GM11168 (cell line): ENCODE measurements around the gene MCU.
"Not testable (repeated sequence)": the region's sequence is repeated elsewhere in the genome, so short reads cannot be mapped to it uniquely, and the experiment has no call there.

Experiments
- in situ Hi-C: fragments of 300-500 bp; cut with MboI; formaldehyde crosslinking; loops from one replicate; pipeline ENCODE4 v1.12.0; 2022; ENCODE audit warnings: low sequenced_read_pairs; ENCODE audit not compliant: unreplicated experiment

The MCU gene

GRCh38 chr10:72881291-72881690, 189.3 kb downstream of the MCU start:
- in situ Hi-C loops = no loop called here

- in situ Hi-C loops = no loop called here
Measured at GRCh38 chr10:72883861-72884260, 191.9 kb downstream of the MCU start.

GRCh38 chr10:72885953-72886352, 194.0 kb downstream of the MCU start:
- in situ Hi-C loops = no loop called here

GRCh38 chr10:72886621-72887020, 194.7 kb downstream of the MCU start:
- in situ Hi-C loops = no loop called here

GRCh38 chr10:72887043-72887442, 195.1 kb downstream of the MCU start:
- in situ Hi-C loops = no loop called here

- in situ Hi-C loops = no loop called here
Measured at GRCh38 chr10:72888151-72888638, 196.3 kb downstream of the MCU start.

- in situ Hi-C loops = no loop called here
Measured at GRCh38 chr10:72889391-72889831, 197.5 kb downstream of the MCU start.

- in situ Hi-C loops = no loop called here
Measured at GRCh38 chr10:72890086-72890485, 198.1 kb downstream of the MCU start.

GRCh38 chr10:72893136-72893798, 201.3 kb downstream of the MCU start, which contains the start of gene OIT3:
Gene OIT3 (plus strand): TSS chr10:72893739. CDS start chr10:72893799, 60 bp downstream.
- in situ Hi-C loops = no loop called here

GRCh38 chr10:72895236-72895850, 203.4 kb downstream of the MCU start:
- in situ Hi-C loops = no loop called here

GRCh38 chr10:72898616-72899015, 206.7 kb downstream of the MCU start:
- in situ Hi-C loops = no loop called here

GRCh38 chr10:72899545-72899944, 207.6 kb downstream of the MCU start:
- in situ Hi-C loops = no loop called here

GRCh38 chr10:72903941-72904446, 212.1 kb downstream of the MCU start:
- in situ Hi-C loops = not testable (repeated sequence)

- in situ Hi-C loops = no loop called here
Measured at GRCh38 chr10:72904806-72905205, 212.9 kb downstream of the MCU start.

GRCh38 chr10:72906446-72906845, 214.5 kb downstream of the MCU start:
- in situ Hi-C loops = no loop called here

GRCh38 chr10:72910705-72911104, 218.8 kb downstream of the MCU start:
- in situ Hi-C loops = no loop called here

GRCh38 chr10:72911758-72912157, 219.8 kb downstream of the MCU start:
- in situ Hi-C loops = no loop called here

GRCh38 chr10:72912736-72913135, 220.8 kb downstream of the MCU start:
- in situ Hi-C loops = no loop called here

- in situ Hi-C loops = no loop called here
Measured at GRCh38 chr10:72913287-72913686, 221.3 kb downstream of the MCU start.

GRCh38 chr10:72917201-72917600, 225.3 kb downstream of the MCU start:
- in situ Hi-C loops = not testable (repeated sequence)

GRCh38 chr10:72917803-72918332, 225.9 kb downstream of the MCU start:
- in situ Hi-C loops = not testable (repeated sequence)
